Measurements from ENCODE around the gene NLRP3.

DNA sequence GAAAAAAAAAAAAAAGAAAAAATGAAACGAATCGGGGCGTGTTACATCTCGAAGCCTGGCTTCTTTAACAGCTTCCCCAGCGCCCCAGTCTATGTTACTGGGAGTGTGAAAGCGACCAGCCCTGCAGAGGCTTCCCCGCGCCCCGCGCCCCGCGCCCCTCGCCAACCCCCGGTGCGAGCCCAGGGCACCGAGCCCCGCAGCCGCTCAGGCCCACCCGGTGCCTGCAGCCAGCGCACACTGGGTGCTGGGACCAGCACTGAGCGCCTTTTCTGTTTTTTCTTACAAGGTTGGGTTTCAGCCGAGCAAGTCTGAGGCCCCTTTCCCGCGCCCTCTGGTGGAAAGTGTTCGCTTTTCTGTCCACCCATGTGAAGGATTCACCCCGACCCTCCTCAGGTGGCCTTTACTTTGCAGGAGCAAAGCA is 42.2 kb upstream of the NLRP3 start:
- TF ChIP-seq POLR2AphosphoS5 (IDR thresholded peaks at IDR 0.05; ENCODE audit: low read depth, low read length) (no peak), TCF7L2 (IDR thresholded peaks at IDR 0.05; ENCODE audit: low read depth, low read length) (no peak), SIN3A (IDR thresholded peaks at IDR 0.05; ENCODE audit: borderline replicate concordance, insufficient read depth, low read depth, low read length) (no peak)
- TF ChIP-seq, protein P1, sequence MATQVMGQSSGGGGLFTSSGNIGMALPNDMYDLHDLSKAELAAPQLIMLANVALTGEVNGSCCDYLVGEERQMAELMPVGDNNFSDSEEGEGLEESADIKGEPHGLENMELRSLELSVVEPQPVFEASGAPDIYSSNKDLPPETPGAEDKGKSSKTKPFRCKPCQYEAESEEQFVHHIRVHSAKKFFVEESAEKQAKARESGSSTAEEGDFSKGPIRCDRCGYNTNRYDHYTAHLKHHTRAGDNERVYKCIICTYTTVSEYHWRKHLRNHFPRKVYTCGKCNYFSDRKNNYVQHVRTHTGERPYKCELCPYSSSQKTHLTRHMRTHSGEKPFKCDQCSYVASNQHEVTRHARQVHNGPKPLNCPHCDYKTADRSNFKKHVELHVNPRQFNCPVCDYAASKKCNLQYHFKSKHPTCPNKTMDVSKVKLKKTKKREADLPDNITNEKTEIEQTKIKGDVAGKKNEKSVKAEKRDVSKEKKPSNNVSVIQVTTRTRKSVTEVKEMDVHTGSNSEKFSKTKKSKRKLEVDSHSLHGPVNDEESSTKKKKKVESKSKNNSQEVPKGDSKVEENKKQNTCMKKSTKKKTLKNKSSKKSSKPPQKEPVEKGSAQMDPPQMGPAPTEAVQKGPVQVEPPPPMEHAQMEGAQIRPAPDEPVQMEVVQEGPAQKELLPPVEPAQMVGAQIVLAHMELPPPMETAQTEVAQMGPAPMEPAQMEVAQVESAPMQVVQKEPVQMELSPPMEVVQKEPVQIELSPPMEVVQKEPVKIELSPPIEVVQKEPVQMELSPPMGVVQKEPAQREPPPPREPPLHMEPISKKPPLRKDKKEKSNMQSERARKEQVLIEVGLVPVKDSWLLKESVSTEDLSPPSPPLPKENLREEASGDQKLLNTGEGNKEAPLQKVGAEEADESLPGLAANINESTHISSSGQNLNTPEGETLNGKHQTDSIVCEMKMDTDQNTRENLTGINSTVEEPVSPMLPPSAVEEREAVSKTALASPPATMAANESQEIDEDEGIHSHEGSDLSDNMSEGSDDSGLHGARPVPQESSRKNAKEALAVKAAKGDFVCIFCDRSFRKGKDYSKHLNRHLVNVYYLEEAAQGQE (IDR thresholded peaks at IDR 0.05; ENCODE audit: insufficient read depth in 1 of 2, low read depth in 2 of 2, low read length in 1 of 2) = no peak
- TF ChIP-seq, protein P2, sequence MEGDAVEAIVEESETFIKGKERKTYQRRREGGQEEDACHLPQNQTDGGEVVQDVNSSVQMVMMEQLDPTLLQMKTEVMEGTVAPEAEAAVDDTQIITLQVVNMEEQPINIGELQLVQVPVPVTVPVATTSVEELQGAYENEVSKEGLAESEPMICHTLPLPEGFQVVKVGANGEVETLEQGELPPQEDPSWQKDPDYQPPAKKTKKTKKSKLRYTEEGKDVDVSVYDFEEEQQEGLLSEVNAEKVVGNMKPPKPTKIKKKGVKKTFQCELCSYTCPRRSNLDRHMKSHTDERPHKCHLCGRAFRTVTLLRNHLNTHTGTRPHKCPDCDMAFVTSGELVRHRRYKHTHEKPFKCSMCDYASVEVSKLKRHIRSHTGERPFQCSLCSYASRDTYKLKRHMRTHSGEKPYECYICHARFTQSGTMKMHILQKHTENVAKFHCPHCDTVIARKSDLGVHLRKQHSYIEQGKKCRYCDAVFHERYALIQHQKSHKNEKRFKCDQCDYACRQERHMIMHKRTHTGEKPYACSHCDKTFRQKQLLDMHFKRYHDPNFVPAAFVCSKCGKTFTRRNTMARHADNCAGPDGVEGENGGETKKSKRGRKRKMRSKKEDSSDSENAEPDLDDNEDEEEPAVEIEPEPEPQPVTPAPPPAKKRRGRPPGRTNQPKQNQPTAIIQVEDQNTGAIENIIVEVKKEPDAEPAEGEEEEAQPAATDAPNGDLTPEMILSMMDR (IDR thresholded peaks at IDR 0.05) = peak; percentile 88
